IMR-90 (cell line): ENCODE measurements around the gene CABS1. TPM values are rescaled to one million over a fixed set of nuclear protein-coding genes. Genes with fewer than 3 reads are reported as not detected.

Experiments
- ATAC-seq: fragments of 200-7000 bp; cut with Tn5 transposase; 2 replicates; pipeline ENCODE4 v1.9.1; 2020; ENCODE audit warnings: low read depth, mild to moderate bottlenecking, moderate library complexity
- BruUV-seq: library from RNA; stranded (reverse); fragments of 400-500 nt; replicated peaks from 2 replicates; lab custom pipeline; 2021; lab: Mats Ljungman, UMichigan
- CTCF ChIA-PET: fragments of 300-600 bp; formaldehyde crosslinking; extraction: SDS; loops from one replicate; lab custom pipeline; 2021; ENCODE audit warnings: antibody characterized with exemption; lab: Yijun Ruan, JAX
- POLR2A ChIA-PET: fragments of 300-600 bp; sonication (Branson Sonifier 250); formaldehyde crosslinking; loops from one replicate; lab custom pipeline; 2022; ENCODE audit warnings: antibody characterized with exemption; ENCODE audit not compliant: unreplicated experiment; lab: Charles Lee
- DNase-seq: peaks from one replicate; pipeline ENCODE4 v3.0.0; 2013
- H2AFZ ChIP-seq: replicated peaks from 2 replicates; pipeline ENCODE3; 2013; ENCODE audit warnings: low read length, mild to moderate bottlenecking; ENCODE audit not compliant: poor library complexity
- H2AK5ac ChIP-seq: 2 replicates; pipeline ENCODE4 v1.6.1; 2013; ENCODE audit warnings: low read depth, low read length, inconsistent platforms
- H2AK9ac ChIP-seq: replicated peaks from 2 replicates; pipeline ENCODE3; 2013; ENCODE audit warnings: mild to moderate bottlenecking, low read depth, low read length, moderate library complexity; ENCODE audit not compliant: poor library complexity
- H2BK120ac ChIP-seq: 2 replicates; pipeline ENCODE4 v1.6.1; 2013; ENCODE audit warnings: low read depth, low read length, inconsistent platforms
- H2BK15ac ChIP-seq: 3 replicates; pipeline ENCODE4 v1.6.1; 2013; ENCODE audit warnings: low read depth, low read length, inconsistent platforms
- H2BK20ac ChIP-seq: 2 replicates; pipeline ENCODE4 v1.6.1; 2013; ENCODE audit warnings: low read depth, mild to moderate bottlenecking, inconsistent platforms, low read length, moderate library complexity
- H2BK5ac ChIP-seq: 2 replicates; pipeline ENCODE4 v1.6.1; 2013; ENCODE audit warnings: mild to moderate bottlenecking, low read depth, low read length, inconsistent platforms; ENCODE audit not compliant: poor library complexity, severe bottlenecking
- H3K14ac ChIP-seq: replicated peaks from 2 replicates; pipeline ENCODE4 v1.6.1; 2013; ENCODE audit warnings: low read depth, low read length, inconsistent platforms
- H3K18ac ChIP-seq: 2 replicates; pipeline ENCODE4 v1.6.1; 2013; ENCODE audit warnings: low read depth, low read length, control low read depth
- H3K23ac ChIP-seq: 2 replicates; pipeline ENCODE4 v1.6.1; 2013; ENCODE audit warnings: low read depth, low read length, inconsistent platforms
- H3K27ac ChIP-seq: 2 replicates; pipeline ENCODE4 v1.5.1; 2013; ENCODE audit warnings: mild to moderate bottlenecking, control low read depth, low read length; ENCODE audit not compliant: insufficient read depth
- H3K27me3 ChIP-seq: 2 replicates; pipeline ENCODE4 v1.6.1; 2013; ENCODE audit warnings: low read length; ENCODE audit not compliant: control insufficient read depth, insufficient read depth
- H3K36me3 ChIP-seq: 2 replicates; pipeline ENCODE4 v1.6.1; 2013; ENCODE audit warnings: low read length, mixed read lengths; ENCODE audit not compliant: control insufficient read depth, insufficient read depth
- H3K4ac ChIP-seq: 2 replicates; pipeline ENCODE4 v1.6.1; 2013; ENCODE audit warnings: low read depth, low read length, inconsistent platforms
- H3K4me1 ChIP-seq: 2 replicates; pipeline ENCODE4 v1.6.1; 2013; ENCODE audit warnings: low read length, mixed read lengths; ENCODE audit not compliant: control insufficient read depth, insufficient read depth
- H3K4me2 ChIP-seq: 2 replicates; pipeline ENCODE4 v1.6.1; 2013; ENCODE audit warnings: low read depth, mild to moderate bottlenecking, control low read depth, low read length, moderate library complexity
- H3K4me3 ChIP-seq: 2 replicates; pipeline ENCODE4 v1.5.1; 2013; ENCODE audit warnings: low read depth, mild to moderate bottlenecking, control low read depth, low read length, moderate library complexity; ENCODE audit not compliant: insufficient read depth
- H3K56ac ChIP-seq: 2 replicates; pipeline ENCODE4 v1.6.1; 2013; ENCODE audit warnings: low read length, inconsistent platforms; ENCODE audit not compliant: insufficient read depth; ENCODE audit errors: extremely low read depth
- H3K79me1 ChIP-seq, 2 experiments: 2 replicates each; pipeline ENCODE4 v1.6.1; 2013; ENCODE audit warnings: low read length in 2 of 2, inconsistent platforms in 1 of 2, low read depth in 1 of 2
- H3K9ac ChIP-seq: 2 replicates; pipeline ENCODE4 v1.6.1; 2013; ENCODE audit warnings: low read depth, low read length, control low read depth
- H3K9me1 ChIP-seq: 2 replicates; pipeline ENCODE4 v1.6.1; 2013; ENCODE audit warnings: low read length, inconsistent platforms; ENCODE audit not compliant: insufficient read depth
- H3K9me3 ChIP-seq: 2 replicates; pipeline ENCODE4 v1.6.1; 2013; ENCODE audit warnings: low read length; ENCODE audit not compliant: control insufficient read depth, insufficient read depth
- H4K20me1 ChIP-seq: 2 replicates; pipeline ENCODE4 v1.6.1; 2013; ENCODE audit warnings: low read length, inconsistent platforms; ENCODE audit not compliant: insufficient read depth
- H4K5ac ChIP-seq: 2 replicates; pipeline ENCODE4 v1.6.1; 2013; ENCODE audit warnings: mild to moderate bottlenecking, low read depth, low read length, control low read depth
- H4K8ac ChIP-seq, 2 experiments: 2 replicates each; pipeline ENCODE4 v1.6.1; 2013; ENCODE audit warnings: low read depth in 2 of 2, low read length in 2 of 2, control low read depth in 1 of 2, inconsistent platforms in 1 of 2
- H4K91ac ChIP-seq: 2 replicates; pipeline ENCODE4 v1.6.1; 2013; ENCODE audit warnings: low read depth, low read length, inconsistent platforms; ENCODE audit not compliant: insufficient read depth
- BHLHE40 ChIP-seq: fragments of 150-350 bp; IDR thresholded peaks from 2 replicates; pipeline ENCODE4 v1.6.1; 2016; ENCODE audit warnings: mild to moderate bottlenecking, low read depth, low read length
- CEBPB ChIP-seq: IDR thresholded peaks from 2 replicates; pipeline ENCODE4 v1.6.1; 2012; ENCODE audit warnings: low read depth, low read length, improper control_type of control experiment
- CHD1 ChIP-seq: IDR thresholded peaks from 2 replicates; pipeline ENCODE4 v1.6.1; 2012; ENCODE audit warnings: low read depth, low read length, improper control_type of control experiment
- CTCF ChIP-seq: conservative IDR thresholded peaks from 2 replicates; pipeline ENCODE4 v1.5.1; 2012; ENCODE audit warnings: mild to moderate bottlenecking, low read depth, low read length, improper control_type of control experiment
- ELK1 ChIP-seq: fragments of 150-350 bp; IDR thresholded peaks from 2 replicates; pipeline ENCODE4 v1.6.1; 2016; ENCODE audit warnings: low read depth, mild to moderate bottlenecking, low read length, moderate library complexity, borderline replicate concordance
- FOS ChIP-seq: fragments of 150-350 bp; IDR thresholded peaks from 2 replicates; pipeline ENCODE4 v1.6.1; 2016; ENCODE audit warnings: low read depth, low read length
- MAFK ChIP-seq: IDR thresholded peaks from 2 replicates; pipeline ENCODE4 v1.6.1; 2012; ENCODE audit warnings: low read depth, low read length, improper control_type of control experiment
- NFE2L2 ChIP-seq: fragments of 150-350 bp; IDR thresholded peaks from 2 replicates; pipeline ENCODE4 v1.6.1; 2016; ENCODE audit warnings: low read depth, mild to moderate bottlenecking, low read length
- RAD21 ChIP-seq: IDR thresholded peaks from 2 replicates; pipeline ENCODE4 v1.6.1; 2012; ENCODE audit warnings: low read length, improper control_type of control experiment
- RCOR1 ChIP-seq: IDR thresholded peaks from 2 replicates; pipeline ENCODE4 v1.6.1; 2012; ENCODE audit warnings: mild to moderate bottlenecking, low read length, improper control_type of control experiment; ENCODE audit not compliant: insufficient replicate concordance
- RFX5 ChIP-seq: IDR thresholded peaks from 2 replicates; pipeline ENCODE4 v1.8.0; 2012; ENCODE audit warnings: low read depth, mild to moderate bottlenecking, low read length, moderate library complexity
- SMC3 ChIP-seq: fragments of 150-350 bp; IDR thresholded peaks from 2 replicates; pipeline ENCODE4 v1.6.1; 2016; ENCODE audit warnings: low read depth, mild to moderate bottlenecking, antibody characterized with exemption, low read length, moderate library complexity
- WGBS, 2 experiments: methylation state at CpG; one replicate each; pipeline versions ENCODE4 v1.1.5 to v1.1.7; 2013; ENCODE audit warnings: missing lambda C conversion rate in 2 of 2; ENCODE audit not compliant: insufficient read length in 1 of 2; ENCODE audit errors: extremely low coverage in 2 of 2; 5-methylcytosine and 5-hydroxymethylcytosine counted together
- dilution Hi-C: fragments of 300-500 bp; cut with HindIII; formaldehyde crosslinking; loops from one replicate; pipeline ENCODE4 v1.14.3; 2018; ENCODE audit warnings: low sequenced_read_pairs; ENCODE audit not compliant: unreplicated experiment
- in situ Hi-C: fragments of 300-500 bp; cut with MboI; formaldehyde crosslinking; loops from 3 replicates; pipeline ENCODE4 v1.14.3; 2019; ENCODE audit warnings: low sequenced_read_pairs, inconsistent platforms, mixed read lengths
- intact Hi-C: fragments of 100-400 bp; cut with micrococcal nuclease; formaldehyde crosslinking; loops from 2 replicates; pipeline ENCODE4 v1.10.0; 2022
- polyA plus RNA-seq, 3 experiments: library from polyadenylated mRNA; depleted of rRNA; stranded (reverse); fragments of >200 nt; gene quantifications; 2 replicates each; pipeline ENCODE4 v1.2.3, GENCODE V29; 2012; ENCODE audit warnings: low replicate concordance in 1 of 3
- total RNA-seq: library from RNA; depleted of rRNA; stranded (reverse); fragments of >200 nt; gene quantifications from 2 replicates; pipeline ENCODE4 v1.2.3, GENCODE V29; 2012

CABS1 gene
- total and polyA plus RNA-seq, 2 of the 4 experiments (the other 2 are of a cell fraction) = not detected

GRCh38 chr4:70326052-70326451 is 8.7 kb upstream of the CABS1 start:
- H3K4ac ChIP-seq = no peak overlapping the region
- H3K36me3 ChIP-seq = no peaks in the 10 kb centered on the region
- H3K9me1 ChIP-seq = no peaks in the 10 kb centered on the region
- no peak overlapping the region for H4K5ac ChIP-seq
- DNase-seq (no peak), ATAC-seq (no peak)
- no peaks in the 10 kb centered on the region for H3K4me1 ChIP-seq
- no peaks in the 10 kb centered on the region for H3K27me3 ChIP-seq
- no peak overlapping the region for H2BK15ac ChIP-seq
- H3K9ac ChIP-seq = no peak overlapping the region
- no peak overlapping the region for H2BK5ac ChIP-seq
- H4K20me1 ChIP-seq = no peaks in the 10 kb centered on the region
- intact Hi-C loops (no loop called here), dilution Hi-C loops (no loop called here), in situ Hi-C loops (no loop called here)
- ChIA-PET CTCF (no interaction called here), POLR2A (no interaction called here)
- no peak overlapping the region for H2AK5ac ChIP-seq
- no peak overlapping the region for H2BK120ac ChIP-seq
- H3K27ac ChIP-seq = no peak overlapping the region
- no peak overlapping the region for H3K23ac ChIP-seq
- H4K91ac ChIP-seq = no peak overlapping the region
- H3K4me2 ChIP-seq = no peak overlapping the region
- no peak overlapping the region for H4K8ac ChIP-seq
- no CpG with 5 or more reads among the region's 2 CpGs for WGBS, 2 experiments
- no peak overlapping the region for H2AFZ ChIP-seq
- H3K79me1 ChIP-seq = no peaks in the 10 kb centered on the region
- BruUV-seq = no TSS peak
- H3K9me3 ChIP-seq = no peaks in the 10 kb centered on the region
- H2BK20ac ChIP-seq = no peak overlapping the region
- TF ChIP-seq RCOR1 (no peak), RFX5 (no peak), FOS (no peak), BHLHE40 (no peak), CEBPB (no peak), RAD21 (no peak), ELK1 (no peak), NFE2L2 (no peak), CTCF (no peak), SMC3 (no peak), MAFK (no peak), CHD1 (no peak)
- H3K18ac ChIP-seq = no peak overlapping the region
- H3K56ac ChIP-seq = no peak overlapping the region
- H3K4me3 ChIP-seq = no peak overlapping the region
- H3K14ac ChIP-seq = no peak overlapping the region
- H2AK9ac ChIP-seq = no peak overlapping the region
